NB4 (cell line): ENCODE measurements around the gene OR52B4.
"Not testable (repeated sequence)": the region's sequence is repeated elsewhere in the genome, so short reads cannot be mapped to it uniquely, and the experiment has no call there.

ENCODE experiments used
- CTCF ChIP-seq: IDR thresholded peaks from one replicate; pipeline ENCODE4 v1.5.1; 2012; ENCODE audit warnings: low read depth, low read length
- MAX ChIP-seq: IDR thresholded peaks from 2 replicates; pipeline ENCODE4 v1.6.1; 2011; ENCODE audit warnings: low read depth, low read length
- MYC ChIP-seq: IDR thresholded peaks from 2 replicates; pipeline ENCODE4 v1.6.1; 2011; ENCODE audit warnings: low read depth, low read length
- POLR2A ChIP-seq: IDR thresholded peaks from 2 replicates; pipeline ENCODE4 v1.6.1; 2011; ENCODE audit warnings: mild to moderate bottlenecking; ENCODE audit not compliant: insufficient read length; ENCODE audit errors: extremely low read depth

DNA sequence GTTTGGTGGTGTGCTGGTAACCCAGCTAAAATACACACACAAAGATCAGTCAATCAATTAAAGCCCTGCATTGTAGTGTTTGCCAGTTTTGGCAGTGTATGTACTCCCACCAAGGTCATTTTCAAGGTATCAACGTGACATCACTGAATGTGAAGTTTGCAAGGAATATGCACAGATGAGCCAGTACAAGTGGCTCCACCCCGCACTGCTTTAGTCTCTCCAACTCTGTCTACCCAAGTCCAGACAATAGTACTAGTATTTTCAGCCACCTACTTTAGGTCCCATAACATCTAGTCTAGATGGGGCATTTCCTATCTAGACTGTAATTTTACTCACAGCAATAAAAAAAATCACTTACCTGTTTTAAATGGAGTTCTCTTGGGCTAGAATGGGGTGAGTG lies 22.8 kb downstream of the OR52B4 start:
- not testable (repeated sequence) for TF ChIP-seq POLR2A, MAX, CTCF, MYC
